KMS-11 (cell line): ENCODE results near the gene TMEM150C.

ENCODE experiments used
- H2AFZ ChIP-seq: fragments of 200-600 bp; sonication (generic); 2 replicates; pipeline ENCODE4 v1.6.1; 2016; ENCODE audit warnings: antibody characterized with exemption, mixed run types, low read depth
- H3K27ac ChIP-seq: fragments of 200-600 bp; sonication (generic); 2 replicates; pipeline ENCODE4 v1.6.1; 2016; ENCODE audit warnings: mild to moderate bottlenecking, mixed run types
- H3K27me3 ChIP-seq: fragments of 200-600 bp; sonication (generic); 2 replicates; pipeline ENCODE4 v1.6.1; 2017; ENCODE audit warnings: mild to moderate bottlenecking, low read depth, mixed run types, moderate library complexity; ENCODE audit not compliant: insufficient read depth
- H3K36me3 ChIP-seq: fragments of 200-600 bp; sonication (generic); 2 replicates; pipeline ENCODE4 v1.6.1; 2017; ENCODE audit warnings: mild to moderate bottlenecking, mixed run types; ENCODE audit not compliant: insufficient read depth
- H3K4me1 ChIP-seq: fragments of 200-600 bp; sonication (generic); 2 replicates; pipeline ENCODE4 v1.6.1; 2016; ENCODE audit warnings: mild to moderate bottlenecking, low read depth, mixed run types; ENCODE audit not compliant: poor library complexity, severe bottlenecking
- H3K4me2 ChIP-seq: fragments of 200-600 bp; sonication (generic); 2 replicates; pipeline ENCODE4 v1.7.0; 2016; ENCODE audit warnings: mild to moderate bottlenecking, mixed run types
- H3K4me3 ChIP-seq: fragments of 200-600 bp; sonication (generic); IDR thresholded peaks from 2 replicates; pipeline ENCODE4 v1.6.1; 2017; ENCODE audit warnings: low read depth, low read length, mixed read lengths; ENCODE audit not compliant: insufficient read depth
- H3K79me2 ChIP-seq: fragments of 200-600 bp; sonication (generic); 2 replicates; pipeline ENCODE4 v1.6.1; 2016; ENCODE audit warnings: low read depth, mixed run types; ENCODE audit not compliant: insufficient read depth
- H3K9ac ChIP-seq: fragments of 200-600 bp; sonication (generic); 2 replicates; pipeline ENCODE4 v1.6.1; 2016; ENCODE audit warnings: mild to moderate bottlenecking, mixed run types
- H4K20me1 ChIP-seq: fragments of 200-600 bp; sonication (generic); 2 replicates; pipeline ENCODE4 v1.6.1; 2016; ENCODE audit warnings: mild to moderate bottlenecking, mixed run types; ENCODE audit not compliant: insufficient read depth
- CTCF ChIP-seq: fragments of 200-600 bp; sonication (generic); conservative IDR thresholded peaks from 2 replicates; pipeline ENCODE4 v1.6.1; 2017; ENCODE audit warnings: low read depth, mild to moderate bottlenecking, antibody characterized with exemption, low read length, moderate library complexity, mixed read lengths

TMEM150C gene

GRCh38 chr4:82489076-82489475 is 72.7 kb downstream of the TMEM150C start:
- H4K20me1 ChIP-seq: no peaks in the 10 kb centered on the region
- no peak for TF ChIP-seq CTCF
- H3K27me3 ChIP-seq: no peaks in the 10 kb centered on the region
- no peaks in the 10 kb centered on the region for H3K79me2 ChIP-seq
- no peak overlapping the region for H3K4me3 ChIP-seq
- no peak overlapping the region for H3K9ac ChIP-seq
- H3K4me2 ChIP-seq: no peak overlapping the region
- no peak overlapping the region for H3K27ac ChIP-seq
- no peaks in the 10 kb centered on the region for H3K4me1 ChIP-seq
- H2AFZ ChIP-seq: no peak overlapping the region
- H3K36me3 ChIP-seq: no peaks in the 10 kb centered on the region

GRCh38 chr4:82484996-82485783 is 76.6 kb downstream of the TMEM150C start:
- TF ChIP-seq CTCF: no peak
- Histone ChIP-seq H3K27me3 (no peaks in the 10 kb centered on the region), H3K36me3 (no peaks in the 10 kb centered on the region), H3K4me1 (no peaks in the 10 kb centered on the region), H3K27ac (no peak overlapping the region), H3K9ac (no peak overlapping the region), H4K20me1 (no peaks in the 10 kb centered on the region), H3K4me3 (no peak overlapping the region), H3K79me2 (no peaks in the 10 kb centered on the region), H2AFZ (no peak overlapping the region), H3K4me2 (no peak overlapping the region)

GRCh38 chr4:82482387-82482786 is 79.4 kb downstream of the TMEM150C start:
- TF ChIP-seq CTCF: no peak
- no peaks in the 10 kb centered on the region for H4K20me1 ChIP-seq
- H3K79me2 ChIP-seq: no peaks in the 10 kb centered on the region
- no peaks in the 10 kb centered on the region for H3K4me1 ChIP-seq
- H3K36me3 ChIP-seq: no peaks in the 10 kb centered on the region
- no peak overlapping the region for H2AFZ ChIP-seq
- no peaks in the 10 kb centered on the region for H3K27me3 ChIP-seq
- H3K4me3 ChIP-seq: no peak overlapping the region
- no peak overlapping the region for H3K4me2 ChIP-seq
- no peak overlapping the region for H3K27ac ChIP-seq
- H3K9ac ChIP-seq: no peak overlapping the region

- H2AFZ ChIP-seq: no peak overlapping the region
- H3K36me3 ChIP-seq: no peaks in the 10 kb centered on the region
- no peaks in the 10 kb centered on the region for H4K20me1 ChIP-seq
- no peak overlapping the region for H3K4me3 ChIP-seq
- no peaks in the 10 kb centered on the region for H3K27me3 ChIP-seq
- H3K27ac ChIP-seq: no peak overlapping the region
- no peaks in the 10 kb centered on the region for H3K4me1 ChIP-seq
- no peak for TF ChIP-seq CTCF
- no peak overlapping the region for H3K9ac ChIP-seq
- no peak overlapping the region for H3K4me2 ChIP-seq
- H3K79me2 ChIP-seq: no peaks in the 10 kb centered on the region
Observed at GRCh38 chr4:82481506-82481840, 80.3 kb downstream of the TMEM150C start.
